Gastroesophageal sphincter (tissue), 4 donors: Measurements from ENCODE around the gene DNAAF3. TPM values are rescaled to one million over a fixed set of nuclear protein-coding genes. Genes with fewer than 3 reads are reported as not detected.

ENCODE experiments used
- ATAC-seq: fragments of 150-250 bp; one replicate; pipeline ENCODE4 v1.9.1; 2016; ENCODE audit warnings: mild to moderate bottlenecking, moderate library complexity
- H3K27ac ChIP-seq, 4 donors: fragments of 200-600 bp; sonication (generic) in 3 of 4; 1 replicate in 3 of 4; 2 replicates in 1 of 4; pipeline ENCODE4 v1.5.1; 2016 to 2019
- H3K27me3 ChIP-seq: fragments of 200-600 bp; sonication (generic); one replicate; pipeline ENCODE4 v1.5.1; 2019
- H3K36me3 ChIP-seq, 2 donors: fragments of 200-600 bp; sonication (generic); one replicate each; pipeline ENCODE4 v1.5.1; 2019; ENCODE audit warnings: control low read depth in 1 of 2
- H3K4me1 ChIP-seq, 3 donors: fragments of 200-600 bp; sonication (generic); 1 replicate in 2 of 3; 2 replicates in 1 of 3; pipeline ENCODE4 v1.5.1; 2016 to 2019; ENCODE audit warnings: control low read depth in 2 of 3
- H3K4me3 ChIP-seq, 2 donors: fragments of 200-600 bp; sonication (generic); one replicate each; pipeline ENCODE4 v1.5.1; 2019; ENCODE audit warnings: mild to moderate bottlenecking in 1 of 2, moderate library complexity in 1 of 2
- H3K9me3 ChIP-seq, 3 donors: fragments of 200-600 bp; sonication (generic); one replicate each; pipeline ENCODE4 v1.5.1; 2017 to 2019; ENCODE audit warnings: control low read depth in 2 of 3
- CTCF ChIP-seq, 4 experiments: fragments of 200-600 bp in 2 of 4; fragments of 450-650 bp in 2 of 4; sonication (generic) in 1 of 4; IDR thresholded peaks; one replicate each; pipeline ENCODE4 v1.5.1; 2017 to 2019; ENCODE audit warnings: antibody characterized with exemption in 4 of 4, mild to moderate bottlenecking in 2 of 4, moderate library complexity in 2 of 4
- EP300 ChIP-seq: sonication (generic); formaldehyde crosslinking; IDR thresholded peaks from one replicate; pipeline ENCODE4 v1.6.1; 2017; ENCODE audit warnings: antibody characterized with exemption, mild to moderate bottlenecking
- POLR2A ChIP-seq, 2 donors: fragments of 450-650 bp; IDR thresholded peaks; one replicate each; pipeline ENCODE4 v1.6.1; 2017; ENCODE audit warnings: antibody characterized with exemption in 2 of 2, mild to moderate bottlenecking in 2 of 2, moderate library complexity in 1 of 2
- POLR2AphosphoS5 ChIP-seq: sonication (generic); formaldehyde crosslinking; IDR thresholded peaks from one replicate; pipeline ENCODE4 v1.6.1; 2017; ENCODE audit warnings: antibody characterized with exemption
- WGBS, 2 donors: methylation state at CpG; one replicate each; pipeline ENCODE4 v1.1.5; 2018; ENCODE audit warnings: low coverage in 1 of 2; 5-methylcytosine and 5-hydroxymethylcytosine counted together
- total RNA-seq, 4 donors: library from RNA; depleted of rRNA; stranded (reverse); fragments of >200 nt; gene quantifications; one replicate each; pipeline ENCODE4 v1.1.0, GENCODE V29; 2016

Gene DNAAF3
- under 1 TPM in 2 of 4 donors, not detected in 2; 0.42 to 0.52 TPM for total RNA-seq

GRCh38 chr19:55166530-55167268, at the start of gene DNAAF3:
TSS of gene DNAAF3 (minus strand) at chr19:55166613. CDS start at chr19:55166413, 200 bp downstream.
- peak; percentile 98 for ATAC-seq
- TF ChIP-seq POLR2AphosphoS5 = no peak
- no peak for TF ChIP-seq POLR2A (IDR thresholded peaks at IDR 0.05)
- TF ChIP-seq CTCF (IDR thresholded peaks at IDR 0.05) = no peak
- TF ChIP-seq EP300 = no peak
- Histone ChIP-seq H3K4me1 (peaks cover 0 to 16% (median 0%) of the 10 kb centered on the region in 3 donors), H3K27ac (peak within 1 kb of the TSS in 1 of 4 donors; percentile 35), H3K36me3 (no peaks in the 10 kb centered on the region), H3K4me3 (peak within 1 kb of the TSS in 1 of 2 donors; percentile 46), H3K9me3 (no peaks in the 10 kb centered on the region), H3K27me3 (peaks cover 100% of the 10 kb centered on the region)
- WGBS, 2 donors = 1 to 4% methylated on average over 15 to 20 of the region's 33 CpGs

GRCh38 chr19:55213547-55213946, 47.1 kb upstream of the DNAAF3 start:
- H3K4me1 ChIP-seq = peaks cover 0 to 13% (median 10%) of the 10 kb centered on the region in 3 donors
- 58 to 78% methylated on average over 5 to 6 of the region's 7 CpGs for WGBS, 2 donors
- H3K9me3 ChIP-seq = peaks cover 0 to 17% (median 0%) of the 10 kb centered on the region in 3 donors
- H3K27me3 ChIP-seq = peaks cover 65% of the 10 kb centered on the region
- TF ChIP-seq POLR2AphosphoS5 = no peak
- TF ChIP-seq EP300 = no peak
- TF ChIP-seq CTCF (IDR thresholded peaks at IDR 0.05) = no peak
- TF ChIP-seq POLR2A (IDR thresholded peaks at IDR 0.05) = no peak
- H3K4me3 ChIP-seq = no peak overlapping the region
- no peak overlapping the region for H3K27ac ChIP-seq
- no peaks in the 10 kb centered on the region for H3K36me3 ChIP-seq
- no peak for ATAC-seq

- WGBS, 2 donors = 56 to 85% methylated on average over 1 to 3 of the region's 3 CpGs
- H3K4me3 ChIP-seq = no peak overlapping the region
- TF ChIP-seq CTCF (IDR thresholded peaks at IDR 0.05) (peak in 1 of 4 experiments; percentile 7), EP300 (no peak), POLR2AphosphoS5 (no peak), POLR2A (IDR thresholded peaks at IDR 0.05) (no peak)
- H3K27ac ChIP-seq = no peak overlapping the region
- H3K27me3 ChIP-seq = peaks cover 68% of the 10 kb centered on the region
- peaks cover 0 to 17% (median 0%) of the 10 kb centered on the region in 3 donors for H3K9me3 ChIP-seq
- H3K4me1 ChIP-seq = peaks cover 0 to 14% (median 10%) of the 10 kb centered on the region in 3 donors
- no peak for ATAC-seq
- H3K36me3 ChIP-seq = no peaks in the 10 kb centered on the region
These were observed 46.0 kb upstream of the DNAAF3 start for GRCh38 chr19:55212447-55212846.

- peak; percentile 39 for TF ChIP-seq POLR2AphosphoS5
- TF ChIP-seq POLR2A (IDR thresholded peaks at IDR 0.05) = no peak
- Histone ChIP-seq H3K27ac (no peak overlapping the region), H3K9me3 (peaks cover 0 to 17% (median 0%) of the 10 kb centered on the region in 3 donors), H3K4me3 (no peak overlapping the region), H3K27me3 (peaks cover 65% of the 10 kb centered on the region), H3K4me1 (peaks cover 0 to 10% (median 6%) of the 10 kb centered on the region in 3 donors), H3K36me3 (no peaks in the 10 kb centered on the region)
- no peak for ATAC-seq
- 40 to 45% methylated on average over 4 to 11 of the region's 17 CpGs for WGBS, 2 donors
These were observed 43.5 kb upstream of the DNAAF3 start for GRCh38 chr19:55209693-55210472.

- Histone ChIP-seq H3K36me3 (no peaks in the 10 kb centered on the region), H3K9me3 (peaks cover 0 to 17% (median 0%) of the 10 kb centered on the region in 3 donors), H3K27me3 (peaks cover 65% of the 10 kb centered on the region), H3K4me1 (peaks cover 0 to 10% (median 6%) of the 10 kb centered on the region in 3 donors), H3K27ac (no peak within 1 kb of the TSS), H3K4me3 (no peak within 1 kb of the TSS)
- no peak for TF ChIP-seq POLR2AphosphoS5
- no peak for TF ChIP-seq POLR2A (IDR thresholded peaks at IDR 0.05)
- TF ChIP-seq EP300 = no peak
- TF ChIP-seq CTCF (IDR thresholded peaks at IDR 0.05) = no peak
- WGBS, 2 donors = 39 to 83% methylated on average over 1 to 3 of the region's 18 CpGs
- no peak for ATAC-seq
These were observed 42.7 kb upstream of the DNAAF3 start, which contains the start of gene PTPRH for GRCh38 chr19:55208880-55209692. TSS of gene PTPRH (minus strand) at chr19:55209501. CDS start at chr19:55209433, 68 bp downstream.
